Measurements from ENCODE around the gene JOSD1. TPM values are rescaled to one million over a fixed set of nuclear protein-coding genes. Genes with fewer than 3 reads are reported as not detected.

The JOSD1 gene
- total RNA-seq, 4 donors from 2014 or later, result 46.7 to 76.6 (median 62.2) TPM

- WGBS, 2 donors, result 85 to 90% methylated on average over 13 to 15 of the region's 15 CpGs
- intact Hi-C loops (cut with DNase I), result no loop called here
- TF ChIP-seq CTCF (IDR thresholded peaks at IDR 0.05), result no peak
- TF ChIP-seq POLR2A (IDR thresholded peaks at IDR 0.05), result no peak
- Histone ChIP-seq H3K9me3 (no peaks in the 10 kb centered on the region), H3K36me3 (peaks cover 52 to 67% of the 10 kb centered on the region in 2 donors), H3K4me3 (replicated peaks in 1 of 3) (no peak overlapping the region), H3K27ac (peak overlapping the region in 2 of 3 donors; percentile 85 to 92), H3K4me1 (peaks cover 22 to 45% of the 10 kb centered on the region in 2 donors), H3K27me3 (no peaks in the 10 kb centered on the region)
- peak; percentile 54 to 60 for DNase-seq
These were observed 34.9 kb upstream of the JOSD1 start for GRCh38 chr22:38735465-38736256.

GRCh38 chr22:38735126-38735464 lies 34.4 kb upstream of the JOSD1 start:
- no peaks in the 10 kb centered on the region for H3K27me3 ChIP-seq
- WGBS, 2 donors, result 93 to 97% methylated on average over 7 of the region's 7 CpGs
- no peak overlapping the region for H3K4me3 ChIP-seq (replicated peaks in 1 of 3)
- no peaks in the 10 kb centered on the region for H3K9me3 ChIP-seq
- peak overlapping the region in 2 of 3 donors; percentile 85 to 92 for H3K27ac ChIP-seq
- H3K36me3 ChIP-seq, result peaks cover 52 to 67% of the 10 kb centered on the region in 2 donors
- DNase-seq, result no peak
- TF ChIP-seq POLR2A (IDR thresholded peaks at IDR 0.05), result no peak
- TF ChIP-seq CTCF (IDR thresholded peaks at IDR 0.05), result no peak
- H3K4me1 ChIP-seq, result peaks cover 22 to 45% of the 10 kb centered on the region in 2 donors
- intact Hi-C loops (cut with DNase I), result no loop called here

- intact Hi-C loops (cut with DNase I), result no loop called here
These were observed 33.8 kb upstream of the JOSD1 start for GRCh38 chr22:38734421-38735100.

GRCh38 chr22:38733724-38734381 lies 33.1 kb upstream of the JOSD1 start:
- peaks cover 22 to 45% of the 10 kb centered on the region in 2 donors for H3K4me1 ChIP-seq
- peak overlapping the region; percentile 74 to 92 (median 85) for H3K27ac ChIP-seq
- no peaks in the 10 kb centered on the region for H3K9me3 ChIP-seq
- intact Hi-C loops (cut with DNase I), result no loop called here
- TF ChIP-seq POLR2A (IDR thresholded peaks at IDR 0.05), result peak in 1 of 2 donors; percentile 34
- peak in 1 of 6 experiments; percentile 8 for TF ChIP-seq CTCF (IDR thresholded peaks at IDR 0.05)
- 26 to 46% methylated on average over 7 to 8 of the region's 8 CpGs for WGBS, 2 donors
- peak; percentile 96 to 97 for DNase-seq
- H3K4me3 ChIP-seq (replicated peaks in 1 of 3), result no peak overlapping the region
- H3K27me3 ChIP-seq, result no peaks in the 10 kb centered on the region
- peaks cover 52 to 67% of the 10 kb centered on the region in 2 donors for H3K36me3 ChIP-seq

More at GRCh38 chr22:38734421-38735100, 33.8 kb upstream of the JOSD1 start:
- 81 to 91% methylated on average over 12 to 13 of the region's 13 CpGs for WGBS, 2 donors
- H3K4me3 ChIP-seq (replicated peaks in 1 of 3), result no peak overlapping the region
- peak overlapping the region; percentile 74 to 92 (median 85) for H3K27ac ChIP-seq
- no peak for DNase-seq
- H3K4me1 ChIP-seq, result peaks cover 22 to 45% of the 10 kb centered on the region in 2 donors
- no peaks in the 10 kb centered on the region for H3K27me3 ChIP-seq
- no peak for TF ChIP-seq CTCF (IDR thresholded peaks at IDR 0.05)
- TF ChIP-seq POLR2A (IDR thresholded peaks at IDR 0.05), result no peak
- H3K9me3 ChIP-seq, result no peaks in the 10 kb centered on the region
- H3K36me3 ChIP-seq, result peaks cover 52 to 67% of the 10 kb centered on the region in 2 donors
